Peyer's patch (tissue), 4 donors: ENCODE data around the gene ASCL3. TPM values are rescaled to one million over a fixed set of nuclear protein-coding genes. Genes with fewer than 3 reads are reported as not detected.
"Not testable (repeated sequence)": the region's sequence is repeated elsewhere in the genome, so short reads cannot be mapped to it uniquely, and the experiment has no call there.

Experiments used
- DNase-seq, 3 donors: peaks; one replicate each; pipeline ENCODE4 v3.0.0-alpha.2; 2017 to 2019
- H3K27ac ChIP-seq, 4 donors: fragments of 200-600 bp; sonication (generic); one replicate each; pipeline ENCODE4 v1.5.1; 2016 to 2019
- H3K27me3 ChIP-seq, 2 donors: fragments of 200-600 bp; sonication (generic); one replicate each; pipeline ENCODE4 v1.5.1; 2019
- H3K36me3 ChIP-seq, 3 donors: fragments of 200-600 bp; sonication (generic); one replicate each; pipeline ENCODE4 v1.5.1; 2016 to 2019
- H3K4me1 ChIP-seq, 4 donors: fragments of 200-600 bp; sonication (generic); one replicate each; pipeline ENCODE4 v1.5.1; 2016 to 2019
- H3K4me3 ChIP-seq, 4 donors: fragments of 200-600 bp; sonication (generic); 1 replicate in 3 of 4; 2 replicates in 1 of 4; pipeline ENCODE4 v1.5.1; 2016 to 2019; ENCODE audit warnings: mild to moderate bottlenecking in 1 of 4
- H3K9me3 ChIP-seq, 4 donors: fragments of 200-600 bp; sonication (generic); one replicate each; pipeline ENCODE4 v1.5.1; 2016 to 2019; ENCODE audit warnings: mild to moderate bottlenecking in 1 of 4
- CTCF ChIP-seq, 6 experiments: fragments of 450-650 bp in 4 of 6; fragments of 200-600 bp in 2 of 6; sonication (generic) in 1 of 6; IDR thresholded peaks; one replicate each; pipeline ENCODE4 v1.5.1; 2017 to 2019; ENCODE audit warnings: antibody characterized with exemption in 6 of 6, mild to moderate bottlenecking in 3 of 6, moderate library complexity in 1 of 6
- POLR2A ChIP-seq, 2 donors: fragments of 450-650 bp; IDR thresholded peaks; one replicate each; pipeline ENCODE4 v1.5.1; 2017; ENCODE audit warnings: antibody characterized with exemption in 2 of 2, mild to moderate bottlenecking in 2 of 2, moderate library complexity in 2 of 2
- small RNA-seq, 2 donors: library from RNA; depleted of rRNA; stranded (forward); fragments of <200 nt; gene quantifications; one replicate each; pipeline ENCODE3, GENCODE V24; 2016
- total RNA-seq, 4 donors: library from RNA; depleted of rRNA; stranded (reverse); fragments of >200 nt; gene quantifications; one replicate each; pipeline ENCODE4 v1.1.0, GENCODE V29; 2016

Gene ASCL3
- total RNA-seq, 4 donors from 2014 or later = not detected

GRCh38 chr11:8899119-8899753, 43.6 kb downstream of the ASCL3 start:
- H3K27ac ChIP-seq = no peak overlapping the region
- TF ChIP-seq POLR2A (IDR thresholded peaks at IDR 0.05) (no peak), CTCF (IDR thresholded peaks at IDR 0.05) (no peak)
- no peak overlapping the region for H3K4me3 ChIP-seq
- no peaks in the 10 kb centered on the region for H3K4me1 ChIP-seq
- no peaks in the 10 kb centered on the region for H3K36me3 ChIP-seq
- no peaks in the 10 kb centered on the region for H3K27me3 ChIP-seq
- no peak for DNase-seq
- peaks cover 0 to 7% (median 0%) of the 10 kb centered on the region in 4 donors for H3K9me3 ChIP-seq

GRCh38 chr11:8891185-8891584, 51.6 kb downstream of the ASCL3 start:
- not testable (repeated sequence) for DNase-seq, H3K27ac ChIP-seq

More at GRCh38 chr11:8891185-8891584, 51.6 kb downstream of the ASCL3 start:
- not testable (repeated sequence) for H3K27me3 ChIP-seq, H3K36me3 ChIP-seq, H3K4me3 ChIP-seq, H3K4me1 ChIP-seq, H3K9me3 ChIP-seq

Small RNAs within 50 kb of the gene (small RNA-seq; reads per million reads assigned to genes)
- 0 reads per million in 2 donors for gene RF00019

Other genes starting within 250 kb of the ASCL3 start
- 10 to 100 TPM in 2 of 4 donors, 1 to 10 TPM in 2; 8.6 to 21.7 (median 12.5) TPM for gene AKIP1, start 31.8 kb downstream of the ASCL3 start, total RNA-seq
- not detected for gene C11orf16, start 10.1 kb downstream of the ASCL3 start, total RNA-seq
- 10 to 100 TPM; 23.1 to 84.2 (median 53.6) TPM for gene TMEM9B, start 21.4 kb upstream of the ASCL3 start, total RNA-seq
- 1 to 10 TPM in 1 of 4 donors, under 1 TPM in 1, not detected in 2; 0.80 to 1.7 TPM for gene NRIP3, start 61.0 kb upstream of the ASCL3 start, total RNA-seq
- 10 to 100 TPM in 1 of 4 donors, 1 to 10 TPM in 3; 3.1 to 10.6 (median 5.0) TPM for gene SCUBE2, start 148.6 kb upstream of the ASCL3 start, total RNA-seq